Gastroesophageal sphincter (tissue), 2 donors: ENCODE data around the gene TNFRSF13B.
"Not testable (repeated sequence)": the region's sequence is repeated elsewhere in the genome, so short reads cannot be mapped to it uniquely, and the experiment has no call there.

Experiments used
- POLR2A ChIP-seq, 2 donors: fragments of 450-650 bp; IDR thresholded peaks; one replicate each; pipeline ENCODE4 v1.6.1; 2017; ENCODE audit warnings: antibody characterized with exemption in 2 of 2, mild to moderate bottlenecking in 2 of 2, moderate library complexity in 1 of 2
- POLR2AphosphoS5 ChIP-seq: sonication (generic); formaldehyde crosslinking; IDR thresholded peaks from one replicate; pipeline ENCODE4 v1.6.1; 2017; ENCODE audit warnings: antibody characterized with exemption

DNA sequence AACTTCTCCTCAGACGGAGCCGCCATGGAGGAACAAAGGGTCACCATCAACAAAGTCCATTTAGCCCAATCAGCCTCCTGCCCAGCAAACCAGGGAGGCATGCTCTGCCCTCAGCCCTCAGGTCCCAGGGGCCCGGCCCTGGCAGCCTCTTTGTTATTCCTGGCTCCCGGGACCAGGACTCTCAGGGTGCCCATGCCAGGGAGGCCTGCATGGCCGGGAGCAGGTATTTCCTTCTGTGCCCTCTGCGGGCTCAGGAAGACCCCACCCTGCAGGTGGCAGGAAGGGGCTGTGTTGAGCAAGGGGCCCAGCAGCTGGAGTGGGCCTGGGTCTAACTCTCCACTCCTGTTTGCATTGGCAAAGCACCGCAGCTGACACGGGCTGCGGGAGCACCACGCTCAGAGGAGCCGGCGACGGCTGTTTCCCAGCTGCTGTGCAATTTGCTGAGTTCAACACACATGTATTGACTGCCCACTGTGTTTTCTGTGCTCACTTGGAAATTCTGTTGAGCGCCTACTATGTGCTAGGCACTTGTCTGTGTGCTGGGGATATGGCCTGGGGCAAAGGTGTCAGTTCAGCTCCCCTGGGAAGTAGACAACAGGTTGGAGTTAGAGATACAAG lies 33.2 kb upstream of the TNFRSF13B start:
- not testable (repeated sequence) for TF ChIP-seq POLR2A (IDR thresholded peaks at IDR 0.05); POLR2AphosphoS5
